Subcutaneous abdominal adipose tissue (tissue), 5 donors: ENCODE results near the gene TOM1L2.
"Not testable (repeated sequence)": the region's sequence is repeated elsewhere in the genome, so short reads cannot be mapped to it uniquely, and the experiment has no call there.

Source experiments
- H3K27ac ChIP-seq: one replicate; pipeline ENCODE4 v1.7.0; 2013; ENCODE audit warnings: low read depth, mild to moderate bottlenecking, inconsistent platforms, low read length, moderate library complexity
- H3K27me3 ChIP-seq, 5 donors: one replicate each; pipeline ENCODE4 v1.7.0; 2013; ENCODE audit warnings: low read length in 5 of 5, inconsistent platforms in 1 of 5; ENCODE audit not compliant: control insufficient read depth in 5 of 5, insufficient read depth in 4 of 5
- H3K36me3 ChIP-seq, 5 donors: one replicate each; pipeline ENCODE4 v1.7.0; 2013; ENCODE audit warnings: low read length in 5 of 5; ENCODE audit not compliant: control insufficient read depth in 5 of 5, insufficient read depth in 5 of 5
- H3K4me1 ChIP-seq, 5 donors: one replicate each; pipeline ENCODE4 v1.7.0; 2013; ENCODE audit warnings: low read length in 5 of 5, mild to moderate bottlenecking in 3 of 5, moderate library complexity in 1 of 5; ENCODE audit not compliant: control insufficient read depth in 5 of 5, insufficient read depth in 5 of 5
- H3K4me3 ChIP-seq, 5 donors: one replicate each; pipeline ENCODE4 v1.7.0; 2013; ENCODE audit warnings: low read length in 5 of 5, low read depth in 1 of 5
- H3K9ac ChIP-seq, 5 donors: one replicate each; pipeline ENCODE4 v1.7.0; 2013; ENCODE audit warnings: low read length in 5 of 5, mild to moderate bottlenecking in 4 of 5, moderate library complexity in 3 of 5
- H3K9me3 ChIP-seq, 5 donors: one replicate each; pipeline ENCODE4 v1.7.0; 2013; ENCODE audit warnings: low read length in 5 of 5; ENCODE audit not compliant: control insufficient read depth in 5 of 5
- donor health status: healthy.
- donor health status: healthy.
- donor health status: healthy.
- donor health status: healthy.
- donor health status: healthy.

TOM1L2 gene

DNA sequence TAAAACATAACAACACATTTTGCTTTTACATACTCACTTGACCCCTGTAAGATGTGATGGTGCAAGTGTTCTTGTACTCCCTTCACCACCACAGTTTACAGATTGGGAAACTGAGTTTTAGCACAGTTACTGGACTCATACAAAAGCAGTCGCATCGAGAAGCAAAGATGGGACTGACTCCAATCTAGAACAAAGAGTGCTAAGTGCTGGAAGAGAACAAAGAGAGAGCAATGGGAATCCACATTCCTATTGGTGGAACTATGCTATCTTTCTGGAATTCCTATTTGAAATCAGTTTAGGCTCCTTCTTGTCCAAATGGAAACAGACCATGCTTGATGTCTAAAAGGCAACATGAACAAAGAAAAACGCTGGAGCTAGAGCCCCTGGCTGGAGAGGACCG, 9.1 kb downstream of the TOM1L2 start:
- H3K4me3 ChIP-seq: no peak overlapping the region
- H3K9me3 ChIP-seq: no peaks in the 10 kb centered on the region
- H3K36me3 ChIP-seq: no peaks in the 10 kb centered on the region
- no peak overlapping the region for H3K9ac ChIP-seq
- no peak overlapping the region for H3K27ac ChIP-seq
- peaks cover 0 to 23% (median 22%) of the 10 kb centered on the region in 5 donors for H3K4me1 ChIP-seq
- no peaks in the 10 kb centered on the region for H3K27me3 ChIP-seq

DNA sequence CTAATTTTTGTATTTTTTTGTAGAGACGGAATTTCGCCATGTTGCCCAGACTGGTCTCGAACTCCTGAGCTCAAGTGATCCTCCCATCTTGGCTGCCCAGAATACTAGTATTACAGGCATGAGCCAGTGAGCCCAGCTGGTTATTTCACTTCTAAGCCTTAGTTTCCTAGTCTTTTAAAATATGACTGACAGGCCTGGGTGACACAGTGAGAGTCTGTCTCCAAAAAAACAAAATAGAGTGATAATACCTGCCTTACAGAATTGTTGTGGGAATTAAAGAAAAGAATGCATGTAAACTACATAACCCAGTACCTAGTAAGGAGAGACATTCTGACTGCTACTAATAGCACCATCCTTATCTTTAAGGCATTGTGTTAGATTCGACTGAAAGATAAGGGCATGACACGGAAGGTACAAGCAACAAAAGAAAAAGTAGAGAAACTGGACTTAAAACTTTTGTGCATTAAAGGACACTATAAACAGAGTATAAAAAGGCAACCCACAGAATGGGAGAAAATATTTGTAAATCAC, 11.6 kb downstream of the TOM1L2 start:
- H3K4me1 ChIP-seq: peaks cover 1 to 34% (median 28%) of the 10 kb centered on the region in 5 donors
- no peak overlapping the region for H3K4me3 ChIP-seq
- H3K9me3 ChIP-seq: no peaks in the 10 kb centered on the region
- H3K27me3 ChIP-seq: no peaks in the 10 kb centered on the region
- H3K36me3 ChIP-seq: peaks cover 0 to 2% (median 0%) of the 10 kb centered on the region in 5 donors
- H3K9ac ChIP-seq: no peak overlapping the region
- H3K27ac ChIP-seq: peak overlapping the region; percentile 87

DNA sequence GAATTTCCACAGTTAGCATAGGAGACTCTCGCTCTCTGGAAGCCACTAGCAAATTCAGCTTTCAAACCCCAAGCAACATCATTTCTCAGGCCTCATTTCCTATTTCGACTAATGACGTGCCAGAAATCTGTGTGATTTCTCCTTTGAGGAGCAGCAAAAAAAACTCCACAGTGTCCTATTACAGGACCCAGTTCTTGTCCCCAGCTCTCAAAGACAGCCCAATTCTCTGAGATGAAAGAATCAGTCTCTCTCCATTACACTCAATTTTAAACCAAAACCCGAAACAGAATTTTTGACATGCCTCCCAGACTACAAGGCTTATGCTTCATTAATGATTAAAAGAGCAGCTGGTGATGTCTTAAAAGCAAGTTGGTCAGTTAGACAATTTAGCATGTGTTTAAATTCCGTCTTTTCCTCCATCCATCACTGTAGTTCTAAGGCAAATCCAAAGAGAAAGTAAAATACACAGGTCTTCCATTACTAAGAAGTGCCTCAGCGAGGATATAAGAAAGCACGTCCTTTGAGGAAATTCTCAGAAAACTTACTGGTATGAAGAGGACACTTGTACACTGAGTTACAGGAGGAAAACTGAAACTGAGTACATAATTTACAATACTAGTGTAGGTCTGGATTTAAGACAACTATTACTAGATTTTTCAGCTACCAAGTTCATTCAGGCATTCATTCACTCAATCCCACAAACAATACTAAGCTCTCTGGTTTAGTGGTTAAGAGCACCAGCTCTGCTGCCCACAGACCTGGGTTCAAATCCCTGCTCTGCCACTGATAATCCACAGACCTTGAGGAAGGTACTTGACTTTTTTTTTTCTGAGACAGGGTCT, 12.5 kb downstream of the TOM1L2 start:
- Histone ChIP-seq H3K9me3 (no peaks in the 10 kb centered on the region), H3K36me3 (peaks cover 0 to 6% (median under 1%) of the 10 kb centered on the region in 5 donors), H3K27me3 (no peaks in the 10 kb centered on the region), H3K27ac (peak overlapping the region; percentile 87), H3K9ac (peak overlapping the region; percentile 1 to 76 (median 56)), H3K4me1 (peaks cover 1 to 34% (median 28%) of the 10 kb centered on the region in 5 donors), H3K4me3 (peak overlapping the region in 4 of 5 donors; percentile 25 to 49 (median 40))

DNA sequence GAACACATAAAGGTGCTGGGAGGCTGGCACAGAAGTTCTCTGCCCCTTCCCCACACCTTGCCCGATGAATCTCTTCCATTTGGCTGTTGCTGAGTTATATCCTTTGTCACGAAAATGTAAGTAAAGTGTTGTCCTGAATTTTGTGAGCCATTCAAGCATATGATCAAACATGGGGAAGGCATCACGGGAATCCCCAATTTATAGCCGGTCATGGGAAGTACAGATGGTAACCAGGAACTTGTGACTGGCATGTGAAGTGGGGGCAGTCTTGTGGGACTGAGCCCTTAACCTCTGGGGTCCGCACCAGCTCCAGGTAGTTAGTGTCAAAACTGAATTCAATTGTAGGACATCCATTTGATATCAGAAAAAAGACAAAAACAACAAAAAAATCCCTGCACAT, 13.2 kb downstream of the TOM1L2 start:
- H3K27ac ChIP-seq: peak overlapping the region; percentile 87
- H3K27me3 ChIP-seq: no peaks in the 10 kb centered on the region
- no peak overlapping the region for H3K4me3 ChIP-seq
- no peaks in the 10 kb centered on the region for H3K9me3 ChIP-seq
- peaks cover 0 to 7% (median 2%) of the 10 kb centered on the region in 5 donors for H3K36me3 ChIP-seq
- H3K9ac ChIP-seq: peak overlapping the region in 2 of 5 donors; percentile 10 to 56
- peaks cover 1 to 34% (median 28%) of the 10 kb centered on the region in 5 donors for H3K4me1 ChIP-seq

DNA sequence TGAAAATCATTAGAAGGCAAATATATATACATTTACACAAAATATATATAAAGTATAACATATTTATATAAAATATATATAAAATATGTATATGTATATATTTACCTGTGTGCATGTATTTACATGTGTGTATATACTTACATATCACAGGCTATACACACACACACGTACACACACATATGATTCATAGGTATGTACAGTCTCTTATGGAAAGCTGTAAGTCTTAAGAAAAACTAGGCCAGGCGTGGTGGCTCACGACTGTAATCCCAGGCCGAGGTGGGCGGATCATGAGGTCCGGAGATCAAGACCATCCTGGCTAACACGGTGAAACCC, 14.7 kb downstream of the TOM1L2 start:
- Histone ChIP-seq H3K36me3 (peaks cover 0 to 7% (median 2%) of the 10 kb centered on the region in 5 donors), H3K27me3 (no peaks in the 10 kb centered on the region), H3K9me3 (no peaks in the 10 kb centered on the region), H3K27ac (peak overlapping the region; percentile 87), H3K4me3 (no peak overlapping the region), H3K4me1 (peaks cover 1 to 34% (median 28%) of the 10 kb centered on the region in 5 donors), H3K9ac (no peak overlapping the region)

DNA sequence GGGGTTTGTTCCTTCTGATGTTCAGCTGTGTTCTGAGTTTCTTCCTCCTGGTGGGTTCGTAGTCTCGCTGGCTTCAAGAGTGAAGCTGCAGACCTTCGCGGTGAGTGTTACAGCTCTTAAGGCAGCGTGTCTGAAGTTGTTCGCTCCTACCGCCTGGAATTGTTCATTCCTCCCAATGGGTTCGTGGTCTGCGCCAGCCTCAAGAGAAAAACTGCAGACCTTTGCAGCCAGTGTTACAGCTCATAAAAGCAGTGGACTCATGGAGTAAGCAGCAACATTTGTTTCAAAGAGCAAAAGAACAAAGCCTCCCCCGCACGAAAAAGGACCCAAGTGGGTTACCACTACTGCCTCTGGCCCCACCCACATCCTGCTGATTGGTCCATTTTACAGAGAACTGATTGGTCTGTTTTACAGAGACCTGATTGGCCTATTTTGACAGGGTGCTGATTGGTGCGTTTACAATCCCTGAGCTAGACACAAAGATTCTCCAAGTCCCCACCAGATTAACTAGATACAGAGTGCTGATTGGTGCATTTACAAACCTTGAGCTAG, 16.3 kb downstream of the TOM1L2 start:
- H3K9me3 ChIP-seq, H3K27ac ChIP-seq, H3K9ac ChIP-seq, H3K27me3 ChIP-seq, H3K4me3 ChIP-seq, H3K36me3 ChIP-seq: not testable (repeated sequence)
- peaks cover 1 to 34% (median 28%) of the 10 kb centered on the region in 5 donors for H3K4me1 ChIP-seq

DNA sequence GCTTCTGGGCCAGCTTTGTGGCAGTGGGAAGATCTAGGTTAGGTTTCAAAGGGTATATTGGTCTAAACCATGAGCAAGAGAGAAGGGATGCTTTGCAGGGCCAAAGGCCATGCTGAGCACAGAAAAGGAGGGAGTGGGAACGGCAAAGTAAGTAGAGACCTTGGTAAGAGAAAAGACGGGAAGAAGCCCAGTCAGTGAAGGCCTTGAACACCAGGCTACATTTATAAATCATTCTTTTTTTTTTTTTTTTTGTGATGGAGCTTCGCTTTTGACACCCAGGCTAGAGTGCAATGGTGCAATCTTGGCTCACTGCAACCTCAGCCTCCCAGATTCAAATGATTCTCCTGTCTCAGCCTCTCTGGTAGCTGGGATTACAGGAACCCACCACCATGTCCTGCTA, 18.1 kb downstream of the TOM1L2 start:
- H3K27me3 ChIP-seq: no peaks in the 10 kb centered on the region
- peaks cover 0 to 7% (median 2%) of the 10 kb centered on the region in 5 donors for H3K36me3 ChIP-seq
- no peak overlapping the region for H3K27ac ChIP-seq
- H3K9me3 ChIP-seq: no peaks in the 10 kb centered on the region
- no peak overlapping the region for H3K9ac ChIP-seq
- peaks cover 1 to 21% (median 15%) of the 10 kb centered on the region in 5 donors for H3K4me1 ChIP-seq
- no peak overlapping the region for H3K4me3 ChIP-seq

DNA sequence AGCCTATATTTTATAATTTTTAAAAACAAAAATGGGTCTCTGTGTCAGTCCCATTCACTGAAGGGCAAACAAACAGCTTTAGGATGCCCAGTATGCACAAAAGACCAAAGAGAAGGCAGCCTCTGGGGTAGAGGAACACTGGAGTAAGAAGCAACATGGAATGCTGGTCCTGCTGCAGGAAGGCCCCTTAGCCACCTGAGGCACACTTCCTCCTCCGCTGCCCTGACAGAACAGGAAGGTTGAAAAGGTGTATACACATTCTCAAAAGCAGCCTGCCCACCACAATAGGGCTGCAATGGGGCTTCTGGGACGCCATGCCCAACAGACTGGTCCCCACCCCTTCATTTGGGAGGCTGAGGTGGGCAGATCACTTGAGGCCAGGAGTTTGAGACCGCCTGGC, 19.5 kb downstream of the TOM1L2 start:
- H3K9me3 ChIP-seq: no peaks in the 10 kb centered on the region
- peaks cover 0 to 7% (median 2%) of the 10 kb centered on the region in 5 donors for H3K36me3 ChIP-seq
- no peak overlapping the region for H3K4me3 ChIP-seq
- H3K9ac ChIP-seq: no peak overlapping the region
- H3K27ac ChIP-seq: no peak overlapping the region
- H3K27me3 ChIP-seq: no peaks in the 10 kb centered on the region
- H3K4me1 ChIP-seq: peaks cover 1 to 7% (median 2%) of the 10 kb centered on the region in 5 donors

DNA sequence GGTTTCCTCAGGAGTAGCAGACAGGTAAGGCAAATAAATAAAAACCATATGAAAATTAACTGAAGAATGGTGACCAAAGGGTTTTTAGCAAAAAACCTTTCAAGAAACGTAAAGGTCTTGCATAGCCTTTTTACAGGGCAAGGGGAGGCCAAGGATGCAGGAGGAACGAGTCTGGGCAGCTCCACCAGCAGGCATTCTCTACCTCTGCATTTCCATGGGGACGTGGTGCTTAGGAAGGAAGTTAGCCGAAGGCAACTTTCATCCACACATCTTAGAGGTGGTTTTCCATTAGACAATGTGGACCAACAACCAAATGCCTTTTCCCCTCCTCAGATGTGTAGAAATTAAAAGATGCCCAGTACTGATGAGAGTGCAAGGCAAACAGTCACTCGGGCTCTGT, 20.7 kb downstream of the TOM1L2 start:
- H3K4me1 ChIP-seq: no peaks in the 10 kb centered on the region
- no peaks in the 10 kb centered on the region for H3K27me3 ChIP-seq

DNA sequence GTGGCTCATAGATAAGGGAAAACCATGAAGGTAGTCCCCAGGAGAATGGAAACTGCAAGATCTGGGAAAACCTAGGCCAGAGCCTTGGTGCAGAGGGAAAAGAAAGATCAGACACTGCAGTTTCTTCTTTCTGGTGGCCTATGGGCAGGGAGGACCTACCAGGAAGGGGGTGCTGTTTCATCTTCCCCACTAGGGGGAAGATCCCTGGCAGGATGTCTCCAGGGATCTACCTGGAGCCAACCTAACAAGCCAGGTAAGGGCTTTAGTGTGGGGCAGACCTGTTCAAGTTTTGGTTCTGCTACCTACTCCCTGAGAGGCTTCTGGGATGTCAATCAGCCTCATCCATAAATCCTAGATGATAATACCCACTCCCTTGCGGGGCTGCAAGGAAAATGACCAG, 21.4 kb downstream of the TOM1L2 start:
- Histone ChIP-seq H3K27me3 (no peaks in the 10 kb centered on the region), H3K27ac (no peak overlapping the region), H3K9me3 (no peaks in the 10 kb centered on the region), H3K4me3 (no peak overlapping the region), H3K9ac (no peak overlapping the region), H3K4me1 (no peaks in the 10 kb centered on the region), H3K36me3 (peaks cover 0 to 7% (median 2%) of the 10 kb centered on the region in 5 donors)

More for the DNA sequence above, 20.7 kb downstream of the TOM1L2 start:
- Histone ChIP-seq H3K4me3 (no peak overlapping the region), H3K27ac (no peak overlapping the region), H3K36me3 (peaks cover 0 to 7% (median 2%) of the 10 kb centered on the region in 5 donors), H3K9ac (no peak overlapping the region), H3K9me3 (no peaks in the 10 kb centered on the region)
